OCI-LY3 (cell line): ENCODE measurements around the gene IPO11.

Experiments
- H2AFZ ChIP-seq: fragments of 200-600, 300-600 bp; shearing (Covaris generic); 2 replicates; pipeline ENCODE4 v1.6.0; 2014; ENCODE audit warnings: antibody characterized with exemption, low read depth, low read length
- H3K27ac ChIP-seq: fragments of 200-600, 300-600 bp; sonication (generic); 2 replicates; pipeline ENCODE4 v1.5.1; 2014; ENCODE audit warnings: mild to moderate bottlenecking, low read length, moderate library complexity, mixed read lengths
- H3K27me3 ChIP-seq: fragments of 200-600, 300-600 bp; sonication (generic); 2 replicates; pipeline ENCODE4 v1.6.1; 2014; ENCODE audit warnings: low read depth, low read length, mixed read lengths
- H3K36me3 ChIP-seq: fragments of 200-600, 300-600 bp; sonication (generic); replicated peaks from 2 replicates; pipeline ENCODE3; 2014; ENCODE audit warnings: low read depth, low read length, mixed read lengths
- H3K4me1 ChIP-seq: fragments of 300-600, 200-600 bp; sonication (generic); 2 replicates; pipeline ENCODE4 v1.6.1; 2014; ENCODE audit warnings: low read length, mixed read lengths
- H3K4me2 ChIP-seq: fragments of 200-600, 300-600 bp; sonication (generic); 2 replicates; pipeline ENCODE4 v1.6.1; 2014; ENCODE audit warnings: low read length, mixed read lengths
- H3K4me3 ChIP-seq: fragments of 300-600, 200-600 bp; sonication (generic); 2 replicates; pipeline ENCODE4 v1.5.1; 2014; ENCODE audit warnings: antibody characterized with exemption, mild to moderate bottlenecking, low read length, moderate library complexity
- H3K79me2 ChIP-seq: fragments of 300-600, 200-600 bp; shearing (Covaris generic); 2 replicates; pipeline ENCODE4 v1.6.1; 2014; ENCODE audit warnings: mild to moderate bottlenecking, low read length, mixed read lengths
- H3K9ac ChIP-seq: fragments of 300-600, 200-600 bp; shearing (Covaris generic); 2 replicates; pipeline ENCODE4 v1.6.0; 2014; ENCODE audit warnings: mild to moderate bottlenecking, low read length, moderate library complexity
- H3K9me3 ChIP-seq: fragments of 200-600, 300-600 bp; shearing (Covaris generic); 2 replicates; pipeline ENCODE4 v1.6.1; 2014; ENCODE audit warnings: low read length, mixed read lengths; ENCODE audit not compliant: insufficient read depth
- H4K20me1 ChIP-seq: fragments of 200-600, 300-600 bp; sonication (generic); 2 replicates; pipeline ENCODE4 v1.6.1; 2016; ENCODE audit warnings: low read length, mixed read lengths; ENCODE audit not compliant: insufficient read depth
- EZH2phosphoT487 ChIP-seq: fragments of 200-600 bp; shearing (Covaris generic); IDR thresholded peaks from 2 replicates; pipeline ENCODE4 v1.6.1; 2018; ENCODE audit warnings: antibody characterized with exemption, mixed run types, low read depth
- TF ChIP-seq, protein P1 (sequence below): fragments of 200-600, 300-600 bp; sonication (generic); IDR thresholded peaks from 2 replicates; pipeline ENCODE4 v1.5.1; 2014; ENCODE audit warnings: antibody characterized with exemption, low read length, low read depth

IPO11 gene

DNA sequence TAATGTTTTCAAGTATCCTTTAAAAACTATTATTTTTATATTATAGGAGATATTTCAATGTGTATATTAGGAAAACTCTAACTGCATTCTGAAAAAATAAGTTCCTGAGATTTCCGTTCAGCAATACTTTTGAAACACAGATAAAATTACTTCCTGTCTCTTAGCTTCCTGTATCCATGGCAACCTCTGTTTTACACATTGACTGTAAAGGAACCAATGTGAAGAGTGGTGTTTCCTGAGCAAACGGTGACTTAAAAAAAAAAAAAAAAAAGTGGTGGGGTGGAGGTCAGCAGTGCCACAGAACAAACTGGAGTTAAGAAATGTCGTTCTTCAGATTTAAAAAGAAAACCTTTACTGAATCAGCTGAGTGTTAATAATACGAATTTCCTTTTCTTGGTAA is 166.0 kb downstream of the IPO11 start, which contains the start of gene LRRC70:
Gene LRRC70 (plus strand): TSS at position 280 of the 400 bp plus-strand sequence. CDS start 620 bp downstream, outside the sequence.
- peaks cover 28% of the 10 kb centered on the region for H4K20me1 ChIP-seq
- TF ChIP-seq EZH2phosphoT487: no peak
- TF ChIP-seq, protein P1, sequence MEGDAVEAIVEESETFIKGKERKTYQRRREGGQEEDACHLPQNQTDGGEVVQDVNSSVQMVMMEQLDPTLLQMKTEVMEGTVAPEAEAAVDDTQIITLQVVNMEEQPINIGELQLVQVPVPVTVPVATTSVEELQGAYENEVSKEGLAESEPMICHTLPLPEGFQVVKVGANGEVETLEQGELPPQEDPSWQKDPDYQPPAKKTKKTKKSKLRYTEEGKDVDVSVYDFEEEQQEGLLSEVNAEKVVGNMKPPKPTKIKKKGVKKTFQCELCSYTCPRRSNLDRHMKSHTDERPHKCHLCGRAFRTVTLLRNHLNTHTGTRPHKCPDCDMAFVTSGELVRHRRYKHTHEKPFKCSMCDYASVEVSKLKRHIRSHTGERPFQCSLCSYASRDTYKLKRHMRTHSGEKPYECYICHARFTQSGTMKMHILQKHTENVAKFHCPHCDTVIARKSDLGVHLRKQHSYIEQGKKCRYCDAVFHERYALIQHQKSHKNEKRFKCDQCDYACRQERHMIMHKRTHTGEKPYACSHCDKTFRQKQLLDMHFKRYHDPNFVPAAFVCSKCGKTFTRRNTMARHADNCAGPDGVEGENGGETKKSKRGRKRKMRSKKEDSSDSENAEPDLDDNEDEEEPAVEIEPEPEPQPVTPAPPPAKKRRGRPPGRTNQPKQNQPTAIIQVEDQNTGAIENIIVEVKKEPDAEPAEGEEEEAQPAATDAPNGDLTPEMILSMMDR: no peak
- no peak within 1 kb of the TSS for H3K9ac ChIP-seq
- H3K4me3 ChIP-seq: no peak within 1 kb of the TSS
- H2AFZ ChIP-seq: no peak within 1 kb of the TSS
- no peaks in the 10 kb centered on the region for H3K9me3 ChIP-seq
- H3K27ac ChIP-seq: no peak within 1 kb of the TSS
- no peaks in the 10 kb centered on the region for H3K27me3 ChIP-seq
- H3K4me2 ChIP-seq: no peak within 1 kb of the TSS
- peaks cover 18% of the 10 kb centered on the region for H3K4me1 ChIP-seq
- peaks cover 3% of the 10 kb centered on the region for H3K36me3 ChIP-seq
- H3K79me2 ChIP-seq: no peaks in the 10 kb centered on the region

- Histone ChIP-seq H2AFZ (no peak overlapping the region), H3K4me2 (no peak overlapping the region), H3K9me3 (no peaks in the 10 kb centered on the region), H3K4me1 (peaks cover 6% of the 10 kb centered on the region), H4K20me1 (peaks cover 19% of the 10 kb centered on the region), H3K4me3 (no peak overlapping the region), H3K27ac (no peak overlapping the region), H3K9ac (no peak overlapping the region), H3K36me3 (peaks cover 3% of the 10 kb centered on the region), H3K27me3 (no peaks in the 10 kb centered on the region), H3K79me2 (no peaks in the 10 kb centered on the region)
- TF ChIP-seq, protein P1: no peak
- TF ChIP-seq EZH2phosphoT487: no peak
Observed at GRCh38 chr5:62579761-62580160, 167.2 kb downstream of the IPO11 start.

GRCh38 chr5:62581836-62582597 is 169.5 kb downstream of the IPO11 start:
- Histone ChIP-seq H3K27me3 (no peaks in the 10 kb centered on the region), H3K27ac (no peak overlapping the region), H3K9ac (no peak overlapping the region), H3K4me1 (no peaks in the 10 kb centered on the region), H4K20me1 (no peaks in the 10 kb centered on the region), H3K79me2 (no peaks in the 10 kb centered on the region), H3K4me2 (no peak overlapping the region), H3K4me3 (no peak overlapping the region), H2AFZ (no peak overlapping the region), H3K36me3 (peaks cover 3% of the 10 kb centered on the region), H3K9me3 (no peaks in the 10 kb centered on the region)
- TF ChIP-seq EZH2phosphoT487: no peak
- TF ChIP-seq, protein P1: no peak

GRCh38 chr5:62584391-62584790 is 171.8 kb downstream of the IPO11 start:
- H2AFZ ChIP-seq: no peak overlapping the region
- no peak for TF ChIP-seq EZH2phosphoT487
- TF ChIP-seq, protein P1: no peak
- H3K36me3 ChIP-seq: peaks cover 3% of the 10 kb centered on the region
- H3K9ac ChIP-seq: no peak overlapping the region
- H3K79me2 ChIP-seq: no peaks in the 10 kb centered on the region
- H3K9me3 ChIP-seq: no peaks in the 10 kb centered on the region
- H3K27ac ChIP-seq: no peak overlapping the region
- H3K27me3 ChIP-seq: no peaks in the 10 kb centered on the region
- H3K4me1 ChIP-seq: no peaks in the 10 kb centered on the region
- no peak overlapping the region for H3K4me3 ChIP-seq
- no peaks in the 10 kb centered on the region for H4K20me1 ChIP-seq
- no peak overlapping the region for H3K4me2 ChIP-seq
